NB4 (cell line): ENCODE results near the gene SMPD3.

Experiments
- MYC ChIP-seq: IDR thresholded peaks from 2 replicates; pipeline ENCODE4 v1.6.1; 2011; ENCODE audit warnings: low read depth, low read length
- POLR2A ChIP-seq: IDR thresholded peaks from 2 replicates; pipeline ENCODE4 v1.6.1; 2011; ENCODE audit warnings: mild to moderate bottlenecking; ENCODE audit not compliant: insufficient read length; ENCODE audit errors: extremely low read depth
- TF ChIP-seq, protein P1 (sequence below): IDR thresholded peaks from one replicate; pipeline ENCODE4 v1.5.1; 2012; ENCODE audit warnings: low read depth, low read length

DNA sequence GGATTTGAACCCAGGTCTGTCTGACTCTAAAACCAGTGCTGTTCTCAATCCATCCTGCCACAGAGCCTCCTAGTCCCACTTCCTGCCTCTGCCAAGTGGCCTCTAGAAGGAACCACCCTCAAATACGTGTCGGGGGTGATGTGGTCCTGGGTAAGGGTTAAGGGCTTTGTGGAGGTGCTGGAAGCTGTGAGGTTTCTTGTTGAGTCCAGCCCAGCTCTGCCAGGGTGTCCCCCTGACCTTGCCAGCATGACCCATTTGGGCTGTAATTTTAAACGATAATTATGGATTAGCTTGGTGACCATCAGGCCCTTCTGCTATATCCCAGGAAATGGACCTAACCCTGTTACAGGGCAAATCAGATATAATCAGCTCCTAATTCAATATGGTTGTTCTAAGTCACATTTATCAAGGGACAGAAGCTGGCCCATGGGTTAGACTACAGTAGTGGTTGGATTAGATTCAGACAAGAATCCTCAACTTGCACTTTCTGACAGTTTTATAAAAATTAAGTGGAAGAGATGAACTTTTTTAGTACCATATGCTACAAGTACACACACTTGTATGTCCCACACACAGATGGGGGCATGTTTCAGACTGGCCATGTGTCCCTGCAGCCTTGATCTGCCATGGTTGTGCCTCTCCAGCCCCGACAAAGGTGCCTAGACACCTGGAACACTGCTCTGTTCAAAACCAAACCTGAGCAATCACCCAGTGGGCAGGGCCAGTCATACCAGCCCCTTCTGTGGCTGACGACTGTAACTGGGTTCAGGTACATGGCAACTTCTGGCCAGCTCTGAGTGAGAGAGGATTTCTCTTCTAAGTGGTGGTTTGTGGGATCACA lies 48.0 kb downstream of the SMPD3 start:
- TF ChIP-seq, protein P1, sequence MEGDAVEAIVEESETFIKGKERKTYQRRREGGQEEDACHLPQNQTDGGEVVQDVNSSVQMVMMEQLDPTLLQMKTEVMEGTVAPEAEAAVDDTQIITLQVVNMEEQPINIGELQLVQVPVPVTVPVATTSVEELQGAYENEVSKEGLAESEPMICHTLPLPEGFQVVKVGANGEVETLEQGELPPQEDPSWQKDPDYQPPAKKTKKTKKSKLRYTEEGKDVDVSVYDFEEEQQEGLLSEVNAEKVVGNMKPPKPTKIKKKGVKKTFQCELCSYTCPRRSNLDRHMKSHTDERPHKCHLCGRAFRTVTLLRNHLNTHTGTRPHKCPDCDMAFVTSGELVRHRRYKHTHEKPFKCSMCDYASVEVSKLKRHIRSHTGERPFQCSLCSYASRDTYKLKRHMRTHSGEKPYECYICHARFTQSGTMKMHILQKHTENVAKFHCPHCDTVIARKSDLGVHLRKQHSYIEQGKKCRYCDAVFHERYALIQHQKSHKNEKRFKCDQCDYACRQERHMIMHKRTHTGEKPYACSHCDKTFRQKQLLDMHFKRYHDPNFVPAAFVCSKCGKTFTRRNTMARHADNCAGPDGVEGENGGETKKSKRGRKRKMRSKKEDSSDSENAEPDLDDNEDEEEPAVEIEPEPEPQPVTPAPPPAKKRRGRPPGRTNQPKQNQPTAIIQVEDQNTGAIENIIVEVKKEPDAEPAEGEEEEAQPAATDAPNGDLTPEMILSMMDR, result no peak
- TF ChIP-seq POLR2A, result no peak
- TF ChIP-seq MYC, result no peak
